Measurements from ENCODE around the gene HDAC4. TPM values are rescaled to one million over a fixed set of nuclear protein-coding genes. Genes with fewer than 3 reads are reported as not detected.
A peak's percentile ranks its signal among the peaks of the same experiment; 100 is the strongest.

HDAC4 gene
- total RNA-seq, 4 donors from 2014 or later = 68.0 to 123 (median 86.5) TPM

DNA sequence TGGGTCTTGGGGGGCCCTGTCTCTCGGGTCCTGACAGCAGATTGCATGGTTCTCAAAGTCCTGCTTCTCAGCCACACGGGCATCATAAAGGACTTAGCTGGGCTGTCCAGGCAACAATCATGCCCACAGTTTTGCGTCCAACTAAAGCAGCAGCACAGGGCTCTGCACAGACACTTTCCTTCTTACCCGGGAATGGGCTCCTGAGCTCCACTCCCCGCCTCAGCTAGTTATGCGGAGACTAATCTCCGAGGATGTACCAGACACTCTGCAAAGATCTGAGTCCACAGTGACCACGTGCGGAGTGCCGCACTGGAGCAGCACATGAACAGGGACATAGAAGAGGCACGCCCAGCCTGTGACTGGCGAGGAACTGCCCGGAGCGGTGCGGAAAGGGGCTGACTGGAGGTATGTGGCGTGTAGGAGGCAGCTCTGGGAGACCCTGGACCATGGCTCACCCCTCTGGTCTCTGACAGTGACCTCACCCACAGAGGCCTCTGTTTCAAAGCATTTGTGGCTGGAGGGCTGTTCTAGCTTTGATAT, 270.0 kb downstream of the HDAC4 start:
- no peak for DNase-seq (ENCODE audit: low spot score in 2 of 2)
- Histone ChIP-seq H3K4me1 (peaks cover 0 to 46% (median 9%) of the 10 kb centered on the region in 4 donors), H3K9me3 (no peaks in the 10 kb centered on the region), H3K4me3 (no peak overlapping the region), H3K36me3 (peaks cover 2 to 88% (median 7%) of the 10 kb centered on the region in 3 donors), H3K27ac (peak overlapping the region; percentile 64 to 91 (median 82)), H3K27me3 (no peaks in the 10 kb centered on the region)
- TF ChIP-seq EP300 (IDR thresholded peaks at IDR 0.05) (no peak), POLR2A (IDR thresholded peaks at IDR 0.05) (no peak), CTCF (IDR thresholded peaks at IDR 0.05) (no peak)
- WGBS, 2 donors = 70 to 87% methylated on average over 15 to 16 of the region's 16 CpGs

DNA sequence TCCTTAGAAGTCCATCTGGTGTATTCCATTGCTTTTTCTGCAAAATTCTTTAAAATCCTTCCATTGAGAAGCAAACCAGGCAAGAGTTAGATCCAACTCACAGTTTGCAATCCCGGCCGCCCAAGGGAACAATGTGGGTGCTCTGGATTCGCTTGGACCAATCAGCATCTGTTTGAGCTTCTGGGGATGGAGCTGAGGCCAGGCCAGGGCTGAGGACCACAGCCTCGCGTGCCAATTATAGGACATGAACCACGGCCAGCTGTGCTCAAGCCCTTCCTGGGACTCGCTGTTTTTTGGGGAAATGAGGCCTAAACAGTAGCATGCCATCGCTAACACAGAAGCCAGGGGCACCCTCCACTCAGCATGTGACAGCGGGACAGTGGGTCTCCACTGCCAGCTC, 270.8 kb downstream of the HDAC4 start:
- TF ChIP-seq CTCF (IDR thresholded peaks at IDR 0.05) = no peak
- TF ChIP-seq EP300 (IDR thresholded peaks at IDR 0.05) = no peak
- no peak for TF ChIP-seq POLR2A (IDR thresholded peaks at IDR 0.05)
- Histone ChIP-seq H3K4me1 (peaks cover 0 to 46% (median 9%) of the 10 kb centered on the region in 4 donors), H3K27ac (peak overlapping the region; percentile 43 to 91 (median 75)), H3K9me3 (no peaks in the 10 kb centered on the region), H3K36me3 (peaks cover 2 to 88% (median 7%) of the 10 kb centered on the region in 3 donors), H3K4me3 (no peak overlapping the region), H3K27me3 (no peaks in the 10 kb centered on the region)
- 68 to 72% methylated on average over 9 of the region's 9 CpGs for WGBS, 2 donors
- no peak for DNase-seq (ENCODE audit: low spot score in 2 of 2)

- Histone ChIP-seq H3K27ac (peak overlapping the region; percentile 43 to 91 (median 75)), H3K4me1 (peaks cover 0 to 46% (median 9%) of the 10 kb centered on the region in 4 donors), H3K4me3 (no peak overlapping the region), H3K36me3 (peaks cover 2 to 88% (median 7%) of the 10 kb centered on the region in 3 donors), H3K27me3 (no peaks in the 10 kb centered on the region), H3K9me3 (no peaks in the 10 kb centered on the region)
- TF ChIP-seq POLR2A (IDR thresholded peaks at IDR 0.05) = no peak
- TF ChIP-seq EP300 (IDR thresholded peaks at IDR 0.05) = no peak
- TF ChIP-seq CTCF (IDR thresholded peaks at IDR 0.05) = no peak
- 71 to 73% methylated on average over 7 to 8 of the region's 8 CpGs for WGBS, 2 donors
- no peak for DNase-seq (ENCODE audit: low spot score in 2 of 2)
Observed at GRCh38 chr2:239129147-239129920, 271.5 kb downstream of the HDAC4 start.

DNA sequence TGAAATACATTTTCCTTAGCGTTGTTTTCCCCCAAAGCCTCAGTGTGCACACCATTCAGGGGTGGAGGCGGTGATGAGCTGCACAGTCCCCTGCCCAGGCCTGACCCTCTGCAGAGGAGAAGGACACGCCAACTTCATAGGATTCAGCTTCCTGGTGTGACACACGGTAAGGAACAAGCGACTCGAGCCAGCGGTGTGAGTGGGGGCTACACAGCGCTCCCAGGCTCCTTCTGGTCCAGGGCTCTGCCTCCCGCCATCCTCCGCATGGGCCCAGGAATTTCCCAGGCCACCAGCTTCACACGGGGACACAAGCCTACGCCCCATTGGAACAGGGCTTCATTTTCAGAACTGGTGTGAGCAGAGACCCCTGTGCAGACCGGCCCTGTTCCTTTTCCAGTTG, 272.1 kb downstream of the HDAC4 start:
- H3K9me3 ChIP-seq = no peaks in the 10 kb centered on the region
- TF ChIP-seq CTCF (IDR thresholded peaks at IDR 0.05) (no peak), EP300 (IDR thresholded peaks at IDR 0.05) (no peak), POLR2A (IDR thresholded peaks at IDR 0.05) (no peak)
- 78 to 81% methylated on average over 13 of the region's 13 CpGs for WGBS, 2 donors
- no peaks in the 10 kb centered on the region for H3K27me3 ChIP-seq
- peaks cover 0 to 46% (median 9%) of the 10 kb centered on the region in 4 donors for H3K4me1 ChIP-seq
- H3K4me3 ChIP-seq = no peak overlapping the region
- H3K27ac ChIP-seq = peak overlapping the region; percentile 43 to 91 (median 75)
- no peak for DNase-seq (ENCODE audit: low spot score in 2 of 2)
- peaks cover 2 to 86% (median 4%) of the 10 kb centered on the region in 3 donors for H3K36me3 ChIP-seq

DNA sequence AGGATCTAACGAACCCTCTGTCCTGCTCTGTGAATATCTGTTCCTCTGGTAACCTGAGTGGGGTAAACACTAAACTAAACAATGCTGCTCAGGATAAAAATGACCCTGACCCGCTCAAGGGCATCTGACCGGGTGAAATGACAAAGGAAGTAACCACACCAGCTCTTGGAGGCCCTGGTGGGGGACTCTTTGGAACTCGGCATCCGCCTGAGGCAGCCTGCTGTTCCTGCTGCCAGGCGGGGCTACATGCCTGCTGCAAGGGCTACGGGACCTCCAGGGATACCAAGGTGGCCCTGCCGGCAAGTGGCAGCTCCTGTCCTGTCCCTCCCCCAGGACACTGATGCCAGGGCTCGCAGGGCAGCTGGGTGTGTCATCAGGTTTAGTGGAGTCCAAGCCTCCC, 273.3 kb downstream of the HDAC4 start:
- Histone ChIP-seq H3K9me3 (no peaks in the 10 kb centered on the region), H3K36me3 (peaks cover 0 to 74% (median 2%) of the 10 kb centered on the region in 3 donors), H3K27me3 (no peaks in the 10 kb centered on the region), H3K4me3 (no peak overlapping the region), H3K4me1 (peaks cover 0 to 57% (median 14%) of the 10 kb centered on the region in 4 donors), H3K27ac (peak overlapping the region in 3 of 4 donors; percentile 37 to 91 (median 86))
- WGBS, 2 donors = 64 to 76% methylated on average over 4 to 9 of the region's 9 CpGs
- TF ChIP-seq CTCF (IDR thresholded peaks at IDR 0.05) (no peak), POLR2A (IDR thresholded peaks at IDR 0.05) (no peak), EP300 (IDR thresholded peaks at IDR 0.05) (no peak)
- DNase-seq (ENCODE audit: low spot score in 2 of 2) = no peak

All from tibial nerve (tissue), 4 donors.